Upper lobe of right lung (tissue), 1 donor: ENCODE data around the gene HDGFL2. TPM values are rescaled to one million over a fixed set of nuclear protein-coding genes. Genes with fewer than 3 reads are reported as not detected.
A peak's percentile ranks its signal among the peaks of the same experiment; 100 is the strongest.

Experiments used
- ATAC-seq: fragments of 200-7000 bp; cut with Tn5 transposase; one replicate; pipeline ENCODE4 v1.9.1; 2020; ENCODE audit warnings: mild to moderate bottlenecking, moderate library complexity
- DNase-seq: peaks from one replicate; pipeline ENCODE4 v3.0.0-alpha.2; 2020
- H3K27ac ChIP-seq: fragments of 200-600 bp; one replicate; pipeline ENCODE4 v1.8.0; 2022
- H3K27me3 ChIP-seq: fragments of 200-600 bp; one replicate; pipeline ENCODE4 v1.8.0; 2022; ENCODE audit warnings: mild to moderate bottlenecking
- H3K36me3 ChIP-seq: fragments of 200-600 bp; one replicate; pipeline ENCODE4 v1.8.0; 2022
- H3K4me1 ChIP-seq: fragments of 200-600 bp; one replicate; pipeline ENCODE4 v1.8.0; 2022
- H3K4me3 ChIP-seq: fragments of 200-600 bp; one replicate; pipeline ENCODE4 v1.8.0; 2022; ENCODE audit warnings: mild to moderate bottlenecking
- H3K9me3 ChIP-seq: fragments of 200-600 bp; one replicate; pipeline ENCODE4 v1.8.0; 2022
- CTCF ChIP-seq: fragments of 200-600 bp; IDR thresholded peaks from one replicate; pipeline ENCODE4 v1.8.0; 2022; ENCODE audit warnings: antibody characterized with exemption
- intact Hi-C: fragments of 100-400 bp; cut with DNase I; formaldehyde crosslinking; loops from one replicate; pipeline ENCODE4 v1.11.0; 2022
- total RNA-seq: library from RNA; stranded (reverse); fragmentation: NEBNext Ultra II Directional; extraction: Animal tissue kit (Norgen Biotek cat#: 25700); gene quantifications from one replicate; pipeline ENCODE4 v1.2.1, GENCODE V29; 2021
- donor health status: DM: no; HTN: yes; CAD: no; lungs with severe emphysema.

HDGFL2 gene
- total RNA-seq, 1 donor from 2014 or later = 30.6 TPM

- TF ChIP-seq CTCF = no peak
- Histone ChIP-seq H3K9me3 (no peaks in the 10 kb centered on the region), H3K27me3 (no peaks in the 10 kb centered on the region), H3K27ac (no peak overlapping the region), H3K4me1 (no peaks in the 10 kb centered on the region), H3K4me3 (no peak overlapping the region), H3K36me3 (no peaks in the 10 kb centered on the region)
- no peak for ATAC-seq
- DNase-seq = no peak
- intact Hi-C loops = no loop called here
These were observed 56.7 kb downstream of the HDGFL2 start for GRCh38 chr19:4528843-4529242.

GRCh38 chr19:4529924-4530522 is 57.9 kb downstream of the HDGFL2 start:
- TF ChIP-seq CTCF = no peak
- intact Hi-C loops = no loop called here
- no peak for DNase-seq
- Histone ChIP-seq H3K36me3 (no peaks in the 10 kb centered on the region), H3K27me3 (no peaks in the 10 kb centered on the region), H3K27ac (no peak overlapping the region), H3K4me1 (no peaks in the 10 kb centered on the region), H3K9me3 (no peaks in the 10 kb centered on the region), H3K4me3 (no peak overlapping the region)
- ATAC-seq = no peak

- DNase-seq (no peak), ATAC-seq (peak; percentile 12)
- Histone ChIP-seq H3K4me3 (no peak overlapping the region), H3K27me3 (no peaks in the 10 kb centered on the region), H3K4me1 (peaks cover 14% of the 10 kb centered on the region), H3K27ac (no peak overlapping the region), H3K9me3 (no peaks in the 10 kb centered on the region), H3K36me3 (no peaks in the 10 kb centered on the region)
- TF ChIP-seq CTCF = no peak
- intact Hi-C loops = no loop called here
These were observed 59.6 kb downstream of the HDGFL2 start for GRCh38 chr19:4531562-4532165.

GRCh38 chr19:4533334-4533733 is 61.2 kb downstream of the HDGFL2 start:
- Histone ChIP-seq H3K27me3 (no peaks in the 10 kb centered on the region), H3K4me3 (no peak overlapping the region), H3K9me3 (no peaks in the 10 kb centered on the region), H3K36me3 (no peaks in the 10 kb centered on the region), H3K4me1 (peaks cover 14% of the 10 kb centered on the region), H3K27ac (no peak overlapping the region)
- DNase-seq = no peak
- intact Hi-C loops = no loop called here
- TF ChIP-seq CTCF = no peak
- no peak for ATAC-seq

GRCh38 chr19:4533835-4534424 is 61.8 kb downstream of the HDGFL2 start:
- no peak for DNase-seq
- no peak for TF ChIP-seq CTCF
- Histone ChIP-seq H3K4me1 (peaks cover 14% of the 10 kb centered on the region), H3K27me3 (no peaks in the 10 kb centered on the region), H3K4me3 (no peak overlapping the region), H3K27ac (no peak overlapping the region), H3K36me3 (no peaks in the 10 kb centered on the region), H3K9me3 (no peaks in the 10 kb centered on the region)
- intact Hi-C loops = no loop called here
- no peak for ATAC-seq
